GM19193 (cell line): ENCODE data around the gene HAND1.

Source experiments
- POLR2A ChIP-seq: IDR thresholded peaks from 4 replicates; pipeline ENCODE4 v1.6.1; 2011; ENCODE audit not compliant: insufficient read depth, insufficient read length; ENCODE audit errors: extremely low read depth

Gene HAND1

DNA sequence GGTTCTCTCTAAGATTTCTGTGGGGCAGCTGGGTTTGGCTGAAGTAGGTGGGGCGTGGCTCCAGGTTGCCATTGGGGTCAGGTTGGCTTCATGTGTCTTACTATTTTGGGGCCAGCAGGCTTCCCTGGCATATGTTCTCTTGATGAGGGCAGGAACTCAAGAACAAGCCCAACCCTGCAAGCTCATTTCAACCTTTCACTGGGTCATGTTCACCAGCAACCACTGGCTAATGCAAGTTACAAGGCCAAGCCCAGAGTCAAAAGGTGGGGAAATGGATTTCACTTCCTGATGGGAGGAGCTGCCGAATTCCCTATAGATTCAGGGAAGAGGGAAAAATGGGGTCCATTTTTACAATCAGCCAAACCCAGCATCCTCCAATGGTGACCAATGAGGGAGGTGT lies 34.0 kb upstream of the HAND1 start:
- no peak for TF ChIP-seq POLR2A

GRCh38 chr5:154509784-154510555 lies 31.9 kb upstream of the HAND1 start:
- TF ChIP-seq POLR2A = no peak

GRCh38 chr5:154508114-154508513 lies 30.1 kb upstream of the HAND1 start:
- no peak for TF ChIP-seq POLR2A

DNA sequence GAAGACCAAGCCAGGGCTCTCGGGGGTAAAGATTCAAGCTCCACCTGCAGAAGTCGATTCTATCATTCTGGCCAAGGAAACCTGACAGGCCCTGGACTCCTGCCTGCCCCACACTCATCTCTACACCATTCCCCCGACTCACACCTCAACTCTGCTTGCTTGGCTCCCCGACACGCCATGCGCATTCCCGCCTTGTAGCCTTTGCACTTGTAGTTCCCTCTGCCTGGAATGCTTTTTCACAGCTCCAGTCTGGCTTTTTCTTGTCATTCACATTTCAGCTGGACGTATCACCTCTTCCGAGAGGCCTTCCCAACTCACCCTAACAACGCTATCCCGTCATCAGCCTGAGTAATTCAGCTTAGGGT lies 28.7 kb upstream of the HAND1 start:
- TF ChIP-seq POLR2A = no peak

- no peak for TF ChIP-seq POLR2A
Observed at GRCh38 chr5:154506049-154506715, 28.2 kb upstream of the HAND1 start.

GRCh38 chr5:154505567-154505966 lies 27.5 kb upstream of the HAND1 start:
- TF ChIP-seq POLR2A = no peak

DNA sequence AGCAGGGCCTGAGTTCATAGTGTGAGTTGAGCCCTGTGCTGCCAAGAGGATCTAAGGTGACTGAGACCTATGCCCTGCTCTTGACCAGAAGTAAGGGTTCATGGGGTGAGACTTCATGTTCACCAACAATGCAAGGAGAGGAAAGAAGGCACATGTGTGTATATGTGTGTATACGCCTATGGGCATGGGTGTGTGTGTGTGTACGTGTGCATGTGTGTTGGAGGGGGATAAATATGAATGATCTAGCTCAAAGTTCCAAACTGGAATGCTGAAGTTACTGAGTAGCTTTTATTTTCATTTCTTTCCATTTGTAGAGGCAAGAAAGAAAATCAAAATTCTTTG lies 25.6 kb upstream of the HAND1 start:
- peak; percentile 3 for TF ChIP-seq POLR2A

GRCh38 chr5:154502180-154502579 lies 24.2 kb upstream of the HAND1 start:
- no peak for TF ChIP-seq POLR2A

GRCh38 chr5:154501566-154501965 lies 23.5 kb upstream of the HAND1 start:
- no peak for TF ChIP-seq POLR2A

GRCh38 chr5:154498994-154499393 lies 21.0 kb upstream of the HAND1 start:
- TF ChIP-seq POLR2A = no peak

GRCh38 chr5:154498591-154498990 lies 20.6 kb upstream of the HAND1 start:
- no peak for TF ChIP-seq POLR2A

GRCh38 chr5:154494036-154494435 lies 16.0 kb upstream of the HAND1 start:
- no peak for TF ChIP-seq POLR2A

DNA sequence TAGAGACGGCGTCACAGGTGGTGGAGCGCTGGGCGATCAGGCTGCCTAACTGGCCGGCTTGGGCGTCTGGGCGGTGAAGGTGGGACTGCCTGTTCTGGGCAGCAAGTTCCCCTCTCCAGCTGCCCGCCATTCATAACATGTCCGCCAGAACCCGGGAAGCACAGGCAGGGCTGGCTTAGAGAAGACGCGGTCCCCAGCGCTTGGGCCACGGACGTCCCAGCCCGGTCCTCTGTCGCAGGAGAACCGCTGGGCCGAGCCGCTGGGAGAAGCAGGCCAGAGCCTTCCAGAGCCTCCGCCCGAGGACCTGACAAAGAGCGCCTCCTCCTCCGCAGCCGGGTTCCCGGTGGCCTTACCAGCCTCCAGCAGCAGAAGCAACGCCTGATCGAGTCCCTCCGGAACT lies 15.2 kb upstream of the HAND1 start:
- TF ChIP-seq POLR2A = no peak

DNA sequence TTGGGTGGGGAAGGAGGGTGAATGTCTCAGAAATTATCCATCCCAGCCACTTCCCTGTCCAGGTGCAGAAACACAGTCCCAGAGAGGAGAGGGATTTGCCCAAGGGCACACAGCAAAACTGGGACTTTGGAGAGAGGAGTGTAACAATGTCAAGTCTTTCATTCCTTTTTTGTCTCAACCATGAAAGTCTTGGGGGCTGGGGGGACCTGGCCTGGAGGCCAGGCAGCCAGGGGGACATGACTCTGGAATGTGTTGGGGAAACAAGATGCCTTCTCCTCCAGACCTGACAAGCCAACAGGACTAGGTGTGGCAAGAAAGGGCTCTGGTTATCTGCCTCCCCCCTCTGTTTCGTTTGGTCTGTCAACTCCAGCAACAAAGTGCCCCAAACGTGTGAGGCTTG lies 13.9 kb upstream of the HAND1 start:
- TF ChIP-seq POLR2A = no peak

DNA sequence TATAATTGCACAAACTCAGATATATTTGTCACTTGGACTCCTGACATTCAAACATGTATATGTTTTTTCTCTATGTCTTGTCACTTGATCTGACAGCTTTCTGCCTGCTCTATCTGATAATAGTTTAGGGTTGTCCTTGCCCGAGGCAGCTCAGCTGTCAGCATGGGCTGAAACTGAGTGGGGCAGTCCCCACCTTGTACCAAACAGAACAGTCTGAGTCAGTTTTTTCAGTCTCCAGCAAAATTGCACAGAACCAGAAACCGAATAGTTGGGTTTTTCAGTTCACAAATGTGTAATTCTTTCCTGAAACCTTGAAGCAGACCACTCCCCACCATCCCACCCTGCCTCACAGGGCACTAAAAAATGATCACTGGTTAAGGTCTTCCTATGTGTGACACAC lies 9.5 kb upstream of the HAND1 start:
- TF ChIP-seq POLR2A = no peak

GRCh38 chr5:154486427-154486866 lies 8.4 kb upstream of the HAND1 start:
- TF ChIP-seq POLR2A = no peak
